ENCODE measurements around the gene EDDM13.

The EDDM13 gene

GRCh38 chr19:56317749-56318148 is 45.2 kb downstream of the EDDM13 start:
- Histone ChIP-seq H3K27ac (ENCODE audit: insufficient read depth in 1 of 2, low read depth in 1 of 2, low read length in 2 of 2, poor library complexity in 1 of 2, severe bottlenecking in 2 of 2) (no peak overlapping the region), H3K4me1 (ENCODE audit: control extremely low read depth in 1 of 4, control insufficient read depth in 4 of 4, insufficient read depth in 4 of 4, low read length in 3 of 4) (peaks cover 23 to 66% (median 53%) of the 10 kb centered on the region in 4 experiments), H3K4me3 (ENCODE audit: control insufficient read depth in 1 of 7, extremely low read depth in 1 of 7, insufficient read depth in 4 of 7, low read depth in 2 of 7, low read length in 6 of 7) (no peak overlapping the region), H3K27me3 (replicated peaks in 2 of 5; ENCODE audit: control insufficient read depth in 4 of 5, insufficient read depth in 5 of 5, low read length in 4 of 5) (no peaks in the 10 kb centered on the region), H3K9me3 (ENCODE audit: control extremely low read depth in 1 of 5, control insufficient read depth in 4 of 5, insufficient read depth in 2 of 5, low read depth in 1 of 5, low read length in 4 of 5) (no peaks in the 10 kb centered on the region), H3K36me3 (ENCODE audit: control insufficient read depth in 4 of 4, insufficient read depth in 4 of 4, low read length in 3 of 4) (no peaks in the 10 kb centered on the region)
- ChIA-PET POLR2A (no interaction called here), CTCF (interaction anchor here (1.2 to 2.0 kb wide), 3 partner anchors 8 to 31 kb away, joined by 5 to 11 read pairs (median 5); no protein-coding TSS in a partner anchor)
- DNase-seq, result no peak
- 100% methylated on average over 1 of the region's 2 CpGs for WGBS (ENCODE audit: insufficient coverage)

GRCh38 chr19:56319991-56320390 is 47.4 kb downstream of the EDDM13 start:
- Histone ChIP-seq H3K4me1 (ENCODE audit: control extremely low read depth in 1 of 4, control insufficient read depth in 4 of 4, insufficient read depth in 4 of 4, low read length in 3 of 4) (peaks cover 18 to 61% (median 52%) of the 10 kb centered on the region in 4 experiments), H3K36me3 (ENCODE audit: control insufficient read depth in 4 of 4, insufficient read depth in 4 of 4, low read length in 3 of 4) (no peaks in the 10 kb centered on the region), H3K4me3 (ENCODE audit: control insufficient read depth in 1 of 7, extremely low read depth in 1 of 7, insufficient read depth in 4 of 7, low read depth in 2 of 7, low read length in 6 of 7) (no peak overlapping the region), H3K9me3 (ENCODE audit: control extremely low read depth in 1 of 5, control insufficient read depth in 4 of 5, insufficient read depth in 2 of 5, low read depth in 1 of 5, low read length in 4 of 5) (no peaks in the 10 kb centered on the region), H3K27me3 (replicated peaks in 2 of 5; ENCODE audit: control insufficient read depth in 4 of 5, insufficient read depth in 5 of 5, low read length in 4 of 5) (no peaks in the 10 kb centered on the region), H3K27ac (ENCODE audit: insufficient read depth in 1 of 2, low read depth in 1 of 2, low read length in 2 of 2, poor library complexity in 1 of 2, severe bottlenecking in 2 of 2) (peak overlapping the region in 1 of 2 experiments; percentile 32)
- WGBS (ENCODE audit: insufficient coverage), result 72% methylated on average over 3 of the region's 3 CpGs
- peak in 2 of 3 donors; percentile 31 to 32 for DNase-seq
- ChIA-PET CTCF (interaction anchor here (2.6 kb wide), 1 partner anchor 14 kb away, joined by 17 read pairs; no protein-coding TSS in a partner anchor), POLR2A (no interaction called here)

- no peaks in the 10 kb centered on the region for H3K27me3 ChIP-seq (replicated peaks in 2 of 5; ENCODE audit: control insufficient read depth in 4 of 5, insufficient read depth in 5 of 5, low read length in 4 of 5)
- no peaks in the 10 kb centered on the region for H3K36me3 ChIP-seq (ENCODE audit: control insufficient read depth in 4 of 4, insufficient read depth in 4 of 4, low read length in 3 of 4)
- ChIA-PET CTCF (interaction anchor here (0.7 to 2.6 kb wide), 7 partner anchors 8 to 240 kb away, joined by 3 to 17 read pairs (median 3); no protein-coding TSS in a partner anchor), POLR2A (no interaction called here)
- 84% methylated on average over 8 of the region's 8 CpGs for WGBS (ENCODE audit: insufficient coverage)
- no peaks in the 10 kb centered on the region for H3K9me3 ChIP-seq (ENCODE audit: control extremely low read depth in 1 of 5, control insufficient read depth in 4 of 5, insufficient read depth in 2 of 5, low read depth in 1 of 5, low read length in 4 of 5)
- DNase-seq, result peak in 2 of 3 donors; percentile 23 to 46
- peak overlapping the region in 1 of 7 experiments; percentile 1 for H3K4me3 ChIP-seq (ENCODE audit: control insufficient read depth in 1 of 7, extremely low read depth in 1 of 7, insufficient read depth in 4 of 7, low read depth in 2 of 7, low read length in 6 of 7)
- peak overlapping the region; percentile 53 to 83 for H3K27ac ChIP-seq (ENCODE audit: insufficient read depth in 1 of 2, low read depth in 1 of 2, low read length in 2 of 2, poor library complexity in 1 of 2, severe bottlenecking in 2 of 2)
- peaks cover 18 to 56% (median 44%) of the 10 kb centered on the region in 4 experiments for H3K4me1 ChIP-seq (ENCODE audit: control extremely low read depth in 1 of 4, control insufficient read depth in 4 of 4, insufficient read depth in 4 of 4, low read length in 3 of 4)
These were observed 48.9 kb downstream of the EDDM13 start for GRCh38 chr19:56321254-56321988.

- H3K36me3 ChIP-seq (ENCODE audit: control insufficient read depth in 4 of 4, insufficient read depth in 4 of 4, low read length in 3 of 4), result no peaks in the 10 kb centered on the region
- H3K4me3 ChIP-seq (ENCODE audit: control insufficient read depth in 1 of 7, extremely low read depth in 1 of 7, insufficient read depth in 4 of 7, low read depth in 2 of 7, low read length in 6 of 7), result peak overlapping the region in 3 of 7 experiments; percentile 1 to 41 (median 8)
- peaks cover 18 to 56% (median 44%) of the 10 kb centered on the region in 4 experiments for H3K4me1 ChIP-seq (ENCODE audit: control extremely low read depth in 1 of 4, control insufficient read depth in 4 of 4, insufficient read depth in 4 of 4, low read length in 3 of 4)
- 42% methylated on average over 6 of the region's 7 CpGs for WGBS (ENCODE audit: insufficient coverage)
- peak overlapping the region; percentile 53 to 83 for H3K27ac ChIP-seq (ENCODE audit: insufficient read depth in 1 of 2, low read depth in 1 of 2, low read length in 2 of 2, poor library complexity in 1 of 2, severe bottlenecking in 2 of 2)
- POLR2A ChIA-PET, result no interaction called here
- CTCF ChIA-PET, result interaction anchor here (0.7 to 2.6 kb wide), 6 partner anchors 9 to 240 kb away, joined by 3 to 17 read pairs (median 4); no protein-coding TSS in a partner anchor
- H3K27me3 ChIP-seq (replicated peaks in 2 of 5; ENCODE audit: control insufficient read depth in 4 of 5, insufficient read depth in 5 of 5, low read length in 4 of 5), result no peaks in the 10 kb centered on the region
- peak; percentile 64 to 88 (median 82) for DNase-seq
- H3K9me3 ChIP-seq (ENCODE audit: control extremely low read depth in 1 of 5, control insufficient read depth in 4 of 5, insufficient read depth in 2 of 5, low read depth in 1 of 5, low read length in 4 of 5), result no peaks in the 10 kb centered on the region
These were observed 49.5 kb downstream of the EDDM13 start for GRCh38 chr19:56321989-56322440.

GRCh38 chr19:56324436-56324835 is 51.9 kb downstream of the EDDM13 start:
- no CpG with 5 or more reads among the region's 1 CpG for WGBS (ENCODE audit: insufficient coverage)
- CTCF ChIA-PET, result interaction anchor here (1.1 kb wide), 1 partner anchor 9 kb away, joined by 4 read pairs; no protein-coding TSS in a partner anchor

GRCh38 chr19:56332695-56333094 is 60.1 kb downstream of the EDDM13 start:
- Histone ChIP-seq H3K36me3 (ENCODE audit: control insufficient read depth in 4 of 4, insufficient read depth in 4 of 4, low read length in 3 of 4) (no peaks in the 10 kb centered on the region), H3K27me3 (replicated peaks in 2 of 5; ENCODE audit: control insufficient read depth in 4 of 5, insufficient read depth in 5 of 5, low read length in 4 of 5) (no peaks in the 10 kb centered on the region), H3K27ac (ENCODE audit: insufficient read depth in 1 of 2, low read depth in 1 of 2, low read length in 2 of 2, poor library complexity in 1 of 2, severe bottlenecking in 2 of 2) (no peak overlapping the region), H3K4me1 (ENCODE audit: control extremely low read depth in 1 of 4, control insufficient read depth in 4 of 4, insufficient read depth in 4 of 4, low read length in 3 of 4) (no peaks in the 10 kb centered on the region), H3K4me3 (ENCODE audit: control insufficient read depth in 1 of 7, extremely low read depth in 1 of 7, insufficient read depth in 4 of 7, low read depth in 2 of 7, low read length in 6 of 7) (no peak overlapping the region), H3K9me3 (ENCODE audit: control extremely low read depth in 1 of 5, control insufficient read depth in 4 of 5, insufficient read depth in 2 of 5, low read depth in 1 of 5, low read length in 4 of 5) (peaks cover 0 to 8% (median 0%) of the 10 kb centered on the region in 5 experiments)
- POLR2A ChIA-PET, result no interaction called here
- DNase-seq, result no peak
- CTCF ChIA-PET, result interaction anchor here (0.8 to 6.2 kb wide), 21 partner anchors 8 to 266 kb away, joined by 3 to 130 read pairs (median 5); no protein-coding TSS in a partner anchor

More at GRCh38 chr19:56324436-56324835, 51.9 kb downstream of the EDDM13 start:
- Histone ChIP-seq H3K4me3 (ENCODE audit: control insufficient read depth in 1 of 7, extremely low read depth in 1 of 7, insufficient read depth in 4 of 7, low read depth in 2 of 7, low read length in 6 of 7) (no peak overlapping the region), H3K4me1 (ENCODE audit: control extremely low read depth in 1 of 4, control insufficient read depth in 4 of 4, insufficient read depth in 4 of 4, low read length in 3 of 4) (peaks cover 15 to 49% (median 39%) of the 10 kb centered on the region in 4 experiments), H3K9me3 (ENCODE audit: control extremely low read depth in 1 of 5, control insufficient read depth in 4 of 5, insufficient read depth in 2 of 5, low read depth in 1 of 5, low read length in 4 of 5) (no peaks in the 10 kb centered on the region), H3K36me3 (ENCODE audit: control insufficient read depth in 4 of 4, insufficient read depth in 4 of 4, low read length in 3 of 4) (no peaks in the 10 kb centered on the region), H3K27ac (ENCODE audit: insufficient read depth in 1 of 2, low read depth in 1 of 2, low read length in 2 of 2, poor library complexity in 1 of 2, severe bottlenecking in 2 of 2) (peak overlapping the region in 1 of 2 experiments; percentile 11), H3K27me3 (replicated peaks in 2 of 5; ENCODE audit: control insufficient read depth in 4 of 5, insufficient read depth in 5 of 5, low read length in 4 of 5) (no peaks in the 10 kb centered on the region)
- POLR2A ChIA-PET, result no interaction called here
- DNase-seq, result peak in 2 of 3 donors; percentile 29 to 51

GRCh38 chr19:56333506-56333905 is 61.0 kb downstream of the EDDM13 start:
- Histone ChIP-seq H3K27me3 (replicated peaks in 2 of 5; ENCODE audit: control insufficient read depth in 4 of 5, insufficient read depth in 5 of 5, low read length in 4 of 5) (no peaks in the 10 kb centered on the region), H3K4me1 (ENCODE audit: control extremely low read depth in 1 of 4, control insufficient read depth in 4 of 4, insufficient read depth in 4 of 4, low read length in 3 of 4) (no peaks in the 10 kb centered on the region), H3K9me3 (ENCODE audit: control extremely low read depth in 1 of 5, control insufficient read depth in 4 of 5, insufficient read depth in 2 of 5, low read depth in 1 of 5, low read length in 4 of 5) (peaks cover 0 to 8% (median 0%) of the 10 kb centered on the region in 5 experiments), H3K36me3 (ENCODE audit: control insufficient read depth in 4 of 4, insufficient read depth in 4 of 4, low read length in 3 of 4) (no peaks in the 10 kb centered on the region), H3K4me3 (ENCODE audit: control insufficient read depth in 1 of 7, extremely low read depth in 1 of 7, insufficient read depth in 4 of 7, low read depth in 2 of 7, low read length in 6 of 7) (no peak overlapping the region), H3K27ac (ENCODE audit: insufficient read depth in 1 of 2, low read depth in 1 of 2, low read length in 2 of 2, poor library complexity in 1 of 2, severe bottlenecking in 2 of 2) (no peak overlapping the region)
- ChIA-PET CTCF (interaction anchor here (0.7 to 6.2 kb wide), 28 partner anchors 8 to 267 kb away, joined by 3 to 130 read pairs (median 5); no protein-coding TSS in a partner anchor), POLR2A (no interaction called here)
- peak; percentile 66 to 85 (median 79) for DNase-seq

Measured in common myeloid progenitor, CD34-positive (primary cell).